Inflammatory macrophage treated with lipopolysaccharide for 1 hour (primary cell): ENCODE measurements around the gene SPOCD1.

Experiments used
- DNase-seq, 2 donors: peaks; one replicate each; pipeline ENCODE4 v3.0.0-alpha.2; 2020 to 2022

Gene SPOCD1

DNA sequence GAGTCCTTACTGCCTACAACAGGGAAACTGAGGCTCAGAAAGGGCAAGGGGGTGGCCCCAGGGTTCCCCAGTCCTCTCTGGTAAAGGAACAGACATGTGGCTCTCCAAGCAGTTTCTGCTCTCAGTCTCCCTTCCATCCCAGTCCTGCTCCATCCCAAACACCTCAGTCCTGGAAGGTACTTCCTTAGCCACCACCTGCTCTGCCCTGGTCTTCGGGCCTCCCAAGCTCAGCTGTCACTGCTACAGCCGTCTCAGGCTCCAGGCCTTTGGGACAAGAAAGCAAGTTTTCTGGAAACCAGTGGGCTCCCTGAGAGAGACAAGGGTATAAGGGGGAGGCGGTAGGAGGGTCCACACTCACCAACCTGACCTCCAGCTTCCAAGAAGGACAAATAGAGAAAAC is 28.6 kb downstream of the SPOCD1 start:
- no peak for DNase-seq

DNA sequence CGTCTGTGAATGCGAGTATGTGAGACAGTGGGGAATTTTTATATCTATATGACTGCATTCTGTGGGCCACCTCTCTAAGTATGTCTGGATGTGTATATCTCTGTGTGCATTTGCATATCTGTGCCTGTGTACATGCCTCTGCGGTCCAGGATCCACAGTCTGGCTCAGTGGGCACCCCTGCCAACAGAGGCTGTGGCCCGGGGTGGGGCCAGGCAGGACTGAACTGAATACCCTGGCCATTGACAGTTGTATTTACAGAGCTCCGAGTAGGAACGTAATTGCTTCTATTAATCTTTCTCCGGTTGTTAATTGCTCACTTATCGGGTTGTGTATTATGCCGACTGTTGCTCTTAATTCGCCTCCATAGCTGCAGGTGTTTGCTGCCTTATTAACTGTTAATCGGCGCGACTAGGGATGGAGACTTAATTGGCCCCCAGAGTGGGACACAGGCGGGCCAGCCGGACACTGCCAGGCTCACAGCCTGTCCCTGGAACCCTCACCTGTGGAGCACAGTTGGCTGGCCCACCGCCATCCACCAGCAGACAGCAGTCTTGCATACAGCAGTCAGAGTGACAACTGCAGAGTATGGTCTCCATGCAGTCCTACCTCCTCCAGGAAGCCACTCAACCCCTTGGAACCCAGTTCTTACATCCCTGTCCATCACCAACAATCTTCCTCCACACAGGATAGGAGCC is 29.3 kb downstream of the SPOCD1 start:
- DNase-seq = no peak

GRCh38 chr1:31785947-31786290 is 29.9 kb downstream of the SPOCD1 start:
- no peak for DNase-seq

GRCh38 chr1:31785020-31785946 is 30.5 kb downstream of the SPOCD1 start:
- no peak for DNase-seq

DNA sequence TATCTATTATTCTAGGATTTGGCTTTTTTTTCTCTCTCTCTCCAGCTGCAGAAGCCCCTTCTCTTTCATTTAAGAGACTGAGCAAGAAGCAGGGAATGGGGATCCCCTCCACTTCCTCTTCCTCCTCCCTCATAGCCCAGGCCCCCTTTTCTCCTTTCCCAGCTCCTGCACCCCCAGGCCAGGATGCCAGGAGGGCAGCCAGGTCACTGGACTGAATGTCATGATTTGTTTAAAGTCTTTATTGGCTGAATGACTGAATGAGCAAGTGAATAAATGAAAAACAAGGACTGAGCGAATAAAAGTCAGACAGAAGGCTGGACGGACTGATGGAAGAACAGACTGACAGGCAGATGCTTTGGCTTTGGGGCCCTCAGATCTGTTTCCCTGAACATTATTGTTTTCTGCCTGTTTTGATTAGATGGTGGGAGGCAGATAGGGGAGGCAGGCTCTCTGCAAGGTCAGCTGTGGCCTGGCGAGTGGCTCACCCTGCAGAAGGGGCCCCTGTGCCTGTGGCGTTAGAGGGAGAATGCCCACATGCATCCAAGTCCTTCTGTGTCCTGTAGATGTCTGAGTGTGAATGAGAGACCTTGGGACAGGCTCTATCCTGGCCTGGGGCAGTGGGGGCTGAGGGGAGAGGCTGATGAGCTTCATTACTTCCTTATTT is 31.3 kb downstream of the SPOCD1 start:
- DNase-seq = no peak

DNA sequence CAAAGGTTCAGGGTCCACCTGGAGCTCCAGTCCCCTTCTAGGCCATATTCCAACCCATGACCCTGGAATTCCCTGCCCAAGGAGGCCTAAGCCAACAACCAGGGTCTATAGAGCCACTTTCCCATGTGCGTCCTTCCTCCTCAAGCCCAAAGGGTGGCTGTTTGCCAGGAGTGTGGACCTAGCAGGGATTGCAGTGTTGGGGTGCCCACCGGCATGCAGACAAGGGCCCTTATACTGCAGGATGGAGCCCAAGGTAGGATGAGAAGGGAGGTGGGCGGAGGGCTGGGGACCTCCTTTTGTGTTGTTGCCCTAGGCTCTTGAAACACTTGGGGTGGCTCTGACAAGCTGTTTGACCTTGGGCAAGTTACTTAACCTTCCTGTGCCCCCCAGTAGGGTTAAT is 32.0 kb downstream of the SPOCD1 start:
- no peak for DNase-seq

DNA sequence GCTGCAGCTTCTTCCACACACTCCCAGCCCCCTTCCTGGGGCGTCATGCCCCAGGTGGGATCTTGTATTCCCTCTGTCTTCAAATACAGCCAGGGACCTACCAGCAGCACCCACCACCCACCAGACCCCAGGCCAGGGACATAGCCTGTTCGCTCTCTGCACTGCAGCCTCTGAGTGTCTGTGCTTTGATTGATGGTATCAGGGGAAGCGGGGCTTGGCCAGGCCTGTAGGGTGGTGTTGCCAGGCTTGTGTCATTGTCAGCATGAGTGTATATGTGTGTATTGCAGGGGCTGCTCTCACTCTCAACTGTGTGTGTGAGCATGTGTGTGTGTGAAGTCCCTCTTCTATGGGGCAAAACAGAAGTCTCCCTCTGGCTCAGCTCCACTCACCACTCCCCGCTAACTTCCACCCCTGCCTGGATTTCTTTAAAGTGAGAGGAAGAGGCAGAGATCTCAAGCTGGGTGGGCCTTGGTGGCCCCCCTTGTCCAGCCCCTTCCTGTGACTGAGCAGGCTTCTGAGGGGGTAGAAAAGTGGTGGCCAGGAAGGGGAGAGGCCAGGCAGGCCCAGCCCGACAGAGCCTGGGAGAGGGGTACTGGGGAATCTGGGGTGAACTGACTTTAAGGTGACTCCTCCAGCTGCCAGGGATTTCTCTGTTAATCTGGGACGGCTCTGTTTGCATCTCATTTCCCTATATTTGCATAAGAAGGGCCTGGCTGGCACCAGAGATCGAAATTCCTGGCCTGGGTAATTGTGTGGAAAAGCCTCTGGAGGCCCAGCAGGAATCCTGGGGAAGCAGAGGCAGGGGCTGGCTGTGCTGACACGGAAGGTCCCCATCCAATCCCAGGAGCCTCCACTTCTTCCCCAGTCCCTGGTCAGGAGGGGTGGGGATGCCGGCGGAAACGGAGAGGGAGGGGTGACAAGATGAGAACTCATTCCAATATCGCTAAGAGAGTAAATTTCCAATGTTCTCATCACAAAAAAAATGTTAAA is 33.1 kb downstream of the SPOCD1 start:
- no peak for DNase-seq

GRCh38 chr1:31781756-31782371 is 34.0 kb downstream of the SPOCD1 start:
- DNase-seq = no peak

DNA sequence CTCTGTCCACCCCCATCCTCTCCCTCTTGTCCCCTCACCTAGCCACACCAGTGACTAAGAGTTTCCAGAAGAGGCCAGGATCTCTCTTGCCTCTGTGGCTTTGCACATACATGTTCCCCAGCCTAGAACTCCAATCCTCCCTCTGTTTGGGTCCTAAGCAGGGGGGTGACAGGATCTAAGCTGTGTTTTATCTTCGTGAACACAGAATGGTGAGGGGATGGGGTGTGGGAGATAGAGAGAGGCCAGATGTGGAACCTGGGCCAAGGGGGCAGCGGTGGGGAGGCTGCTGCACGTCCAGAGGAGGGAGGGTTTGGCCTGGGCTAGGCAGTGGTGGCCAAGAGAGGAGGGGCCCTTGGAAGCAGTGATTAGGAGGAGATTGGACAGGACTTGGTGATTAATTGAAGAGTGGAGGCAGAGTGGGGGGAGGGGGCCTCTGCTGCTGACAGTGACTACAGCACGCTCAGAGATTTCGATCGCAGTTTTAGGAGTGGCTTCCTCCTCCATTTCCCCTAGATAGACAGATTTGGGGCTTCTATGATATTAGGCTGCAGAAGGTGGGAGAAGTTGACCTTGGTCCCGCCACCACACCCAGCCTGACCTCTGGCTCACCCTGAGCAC is 34.6 kb downstream of the SPOCD1 start:
- no peak for DNase-seq

GRCh38 chr1:31780632-31781031 is 35.2 kb downstream of the SPOCD1 start:
- no peak for DNase-seq

DNA sequence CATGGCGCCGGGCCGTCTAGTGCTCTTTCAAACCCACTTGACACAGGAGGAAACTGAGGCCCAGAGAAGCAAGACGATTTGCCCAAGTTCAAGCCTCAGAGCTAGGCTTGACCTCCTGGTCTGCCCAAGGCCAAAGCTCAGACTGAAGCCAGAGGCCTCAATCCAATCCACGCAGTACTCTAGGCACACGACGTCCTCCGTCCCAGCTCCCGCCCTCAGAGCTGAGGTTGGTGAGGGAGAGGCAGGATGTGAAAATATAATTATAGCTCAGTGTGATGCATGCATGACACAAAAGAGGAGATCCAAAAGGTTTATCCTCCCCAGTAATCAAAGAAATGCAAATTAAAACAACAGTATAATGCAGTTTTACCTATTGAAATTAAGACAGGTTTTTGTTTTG is 36.1 kb downstream of the SPOCD1 start:
- no peak for DNase-seq

DNA sequence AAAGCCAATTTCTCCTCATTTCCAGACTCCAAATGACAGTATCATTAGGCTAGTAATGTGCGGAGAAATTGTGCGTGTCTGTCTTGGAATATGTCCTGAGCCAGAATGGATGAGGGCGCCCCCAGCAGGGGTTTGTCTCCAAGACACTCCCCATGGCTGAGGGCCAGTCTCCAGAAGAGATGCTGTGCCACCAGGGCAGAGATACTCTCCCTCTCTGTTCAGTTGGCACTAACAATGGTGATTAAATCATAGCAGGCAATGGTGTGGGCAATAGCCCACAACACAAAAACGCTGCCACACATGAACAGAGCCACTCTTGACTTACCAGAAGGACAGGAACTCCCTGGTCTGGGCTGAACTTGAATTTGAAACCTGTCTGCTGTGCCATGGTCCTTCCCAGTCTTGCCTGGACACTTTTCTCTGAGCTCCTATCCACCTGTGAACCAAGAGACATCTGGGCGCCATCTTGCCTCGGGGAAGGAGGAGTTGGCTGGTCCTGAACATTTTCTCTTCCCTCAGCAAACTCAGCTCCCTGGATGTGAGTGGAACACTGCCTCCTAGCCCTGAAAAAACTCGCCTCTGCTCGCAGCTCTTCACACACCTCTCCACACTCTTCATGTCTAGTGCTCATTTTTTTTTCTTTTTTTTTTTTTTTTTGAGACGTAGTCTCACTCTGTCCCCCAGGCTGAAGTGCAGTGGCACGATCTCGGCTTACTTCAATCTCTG is 36.9 kb downstream of the SPOCD1 start:
- no peak for DNase-seq

GRCh38 chr1:31776516-31776915 is 39.3 kb downstream of the SPOCD1 start:
- no peak for DNase-seq

DNA sequence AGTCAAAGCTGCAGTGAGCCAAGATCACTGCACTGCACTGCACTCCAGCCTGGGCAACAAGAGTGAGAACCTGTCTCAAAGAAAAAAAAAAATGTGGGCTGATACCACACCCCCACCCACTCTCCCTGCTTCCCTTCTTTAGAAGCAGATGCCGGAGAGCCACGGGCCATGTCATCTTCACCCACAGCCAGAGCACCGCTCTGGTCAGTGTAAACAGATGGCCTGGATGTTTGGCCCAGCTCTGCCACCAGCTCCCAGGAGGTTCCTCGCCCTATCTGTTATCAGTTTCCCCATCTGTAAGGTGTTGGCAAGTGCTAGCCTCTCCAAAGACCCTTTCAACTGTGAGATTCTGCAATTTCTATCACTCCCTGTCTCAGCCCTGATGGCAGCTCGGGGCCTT is 39.8 kb downstream of the SPOCD1 start:
- DNase-seq = no peak

DNA sequence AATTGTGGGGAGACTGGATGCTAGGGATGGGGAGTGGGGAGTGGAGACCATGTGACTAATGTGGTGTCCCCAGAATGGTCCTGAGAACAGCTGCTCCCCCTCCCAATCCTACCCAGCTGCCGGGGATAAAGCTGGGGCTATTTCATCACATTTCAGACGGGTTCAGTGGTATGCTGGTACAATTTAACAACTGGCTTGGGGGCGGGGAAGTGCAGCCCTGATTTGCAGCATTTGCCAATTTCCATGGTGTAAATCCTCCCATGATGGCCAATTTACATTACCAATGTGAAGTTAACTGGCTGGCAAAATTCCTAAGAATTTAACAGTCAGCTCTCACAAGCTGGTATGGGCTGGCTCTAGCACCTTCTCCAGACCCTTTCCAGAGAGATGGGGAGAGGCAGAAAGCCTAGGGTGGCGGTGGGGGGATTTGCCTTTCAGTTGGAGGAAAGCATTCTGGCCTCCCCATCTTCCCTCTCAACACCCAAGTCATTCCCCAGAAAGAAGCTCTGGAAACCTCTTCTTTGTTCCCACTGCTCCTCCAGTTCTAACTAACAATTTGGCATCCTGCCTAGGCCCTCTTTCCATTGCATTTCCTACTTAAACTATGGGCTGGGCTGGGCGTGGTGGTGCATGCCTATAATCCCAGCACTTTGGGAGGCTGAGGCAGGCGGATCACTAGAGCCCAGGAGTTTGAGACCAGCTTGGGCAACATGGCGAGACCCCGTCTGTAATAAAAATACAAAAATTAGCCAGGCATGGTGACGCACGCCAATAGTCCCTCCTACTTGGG is 40.4 kb downstream of the SPOCD1 start:
- DNase-seq = no peak

DNA sequence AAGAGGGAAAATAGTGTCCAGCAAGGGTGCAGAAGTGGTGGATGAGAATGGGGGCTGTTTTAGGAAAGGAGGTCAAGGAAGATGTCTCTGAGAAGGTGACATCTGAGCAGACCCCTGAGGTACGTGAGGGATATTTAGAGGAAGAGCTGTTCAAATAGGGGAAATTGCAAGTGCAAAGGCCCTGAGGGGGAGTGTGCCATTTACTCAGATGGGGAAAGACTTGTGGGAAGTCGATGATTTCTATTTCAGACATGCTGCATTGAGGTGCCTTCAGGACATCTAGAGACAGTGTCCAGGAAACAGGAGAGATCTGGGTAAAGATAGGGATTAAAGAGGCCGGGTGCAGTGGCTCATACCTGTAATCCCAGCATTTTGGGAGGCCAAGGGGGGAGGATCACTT is 41.3 kb downstream of the SPOCD1 start:
- DNase-seq = peak; percentile 18 to 34

- no peak for DNase-seq
Observed at GRCh38 chr1:31773861-31774260, 42.0 kb downstream of the SPOCD1 start.

- no peak for DNase-seq
Observed at GRCh38 chr1:31772669-31773248, 43.1 kb downstream of the SPOCD1 start.

DNA sequence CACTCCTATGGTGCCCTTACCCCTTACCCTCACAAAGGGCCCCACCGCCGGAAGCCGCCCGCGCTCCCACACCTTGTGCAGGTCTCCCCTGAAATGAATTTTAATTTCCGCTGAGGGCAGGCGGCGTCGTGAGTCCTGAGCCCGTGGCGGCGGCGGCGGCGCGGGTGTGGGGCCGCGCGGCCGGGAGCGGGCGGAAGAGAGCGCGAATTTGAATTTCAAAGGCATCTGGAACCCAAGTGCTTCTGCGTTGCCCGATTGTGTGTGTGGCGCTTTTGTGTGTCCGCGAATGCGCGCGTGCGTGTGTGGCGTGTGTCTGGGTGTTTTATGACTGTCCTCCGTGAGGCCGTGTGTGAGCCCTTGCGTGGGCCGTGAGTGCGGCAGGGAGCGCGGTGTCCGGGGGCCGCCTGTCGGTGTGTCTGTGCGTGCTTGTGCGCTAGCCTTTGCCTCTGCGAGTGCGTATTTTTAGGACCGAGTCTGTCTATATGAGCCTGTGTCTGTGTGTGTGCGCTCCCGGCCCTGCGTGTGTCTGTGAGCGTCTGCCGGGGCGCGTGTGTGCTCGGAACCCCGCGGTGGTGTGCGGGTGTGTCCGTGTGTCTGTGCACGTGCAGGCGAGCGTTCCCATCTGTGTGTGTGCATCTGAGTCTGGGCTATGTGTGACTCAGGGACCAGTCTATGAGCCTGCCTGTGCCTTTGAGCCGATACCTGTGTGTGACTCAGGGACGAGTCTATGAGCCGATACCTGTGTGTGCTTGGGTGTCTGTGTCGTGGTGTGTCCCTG is 43.7 kb downstream of the SPOCD1 start:
- no peak for DNase-seq
